Measurements from ENCODE around the gene KIAA1958.

The KIAA1958 gene

GRCh38 chr9:112689161-112689740 is 202.6 kb downstream of the KIAA1958 start:
- no peak overlapping the region for H3K4me3 ChIP-seq (ENCODE audit: low read depth, low read length)
- TF ChIP-seq CTCF (IDR thresholded peaks at IDR 0.05; ENCODE audit: insufficient read depth, low read depth, low read length, missing control alignments): no peak

GRCh38 chr9:112694706-112695555 is 208.3 kb downstream of the KIAA1958 start:
- no peak for TF ChIP-seq CTCF (IDR thresholded peaks at IDR 0.05; ENCODE audit: insufficient read depth, low read depth, low read length, missing control alignments)
- no peak overlapping the region for H3K4me3 ChIP-seq (ENCODE audit: low read depth, low read length)
- DNase-seq (ENCODE audit: low read depth): no peak

More at GRCh38 chr9:112689161-112689740, 202.6 kb downstream of the KIAA1958 start:
- no peak for DNase-seq (ENCODE audit: low read depth)

- no peak for DNase-seq (ENCODE audit: low read depth)
- H3K4me3 ChIP-seq (ENCODE audit: low read depth, low read length): no peak overlapping the region
- TF ChIP-seq CTCF (IDR thresholded peaks at IDR 0.05; ENCODE audit: insufficient read depth, low read depth, low read length, missing control alignments): no peak
Measured at GRCh38 chr9:112696461-112696860, 209.8 kb downstream of the KIAA1958 start.

GRCh38 chr9:112699230-112699629 is 212.6 kb downstream of the KIAA1958 start:
- no peak overlapping the region for H3K4me3 ChIP-seq (ENCODE audit: low read depth, low read length)
- no peak for TF ChIP-seq CTCF (IDR thresholded peaks at IDR 0.05; ENCODE audit: insufficient read depth, low read depth, low read length, missing control alignments)
- DNase-seq (ENCODE audit: low read depth): peak; percentile 68

- DNase-seq (ENCODE audit: low read depth): no peak
- TF ChIP-seq CTCF (IDR thresholded peaks at IDR 0.05; ENCODE audit: insufficient read depth, low read depth, low read length, missing control alignments): no peak
- H3K4me3 ChIP-seq (ENCODE audit: low read depth, low read length): no peak overlapping the region
Measured at GRCh38 chr9:112700085-112700484, 213.5 kb downstream of the KIAA1958 start.

- TF ChIP-seq CTCF (IDR thresholded peaks at IDR 0.05; ENCODE audit: insufficient read depth, low read depth, low read length, missing control alignments): no peak
- DNase-seq (ENCODE audit: low read depth): no peak
- no peak overlapping the region for H3K4me3 ChIP-seq (ENCODE audit: low read depth, low read length)
Measured at GRCh38 chr9:112703304-112703703, 216.7 kb downstream of the KIAA1958 start.

All from GM12865 (cell line).